Skin epidermis (tissue), 12 donors: ENCODE measurements around the gene RAB4A.
"Not testable (repeated sequence)": the region's sequence is repeated elsewhere in the genome, so short reads cannot be mapped to it uniquely, and the experiment has no call there.

ENCODE experiments used
- H3K27ac ChIP-seq, 21 experiments: fragments of 200-600 bp; sonication (generic) in 11 of 21; one replicate each; pipeline ENCODE4 v1.5.0; 2020; ENCODE audit warnings: mild to moderate bottlenecking in 3 of 21, inconsistent platforms in 2 of 21, moderate library complexity in 2 of 21
- H3K4me3 ChIP-seq, 7 experiments: fragments of 200-600 bp; sonication (generic) in 2 of 7; one replicate each; pipeline ENCODE4 v1.5.0; 2020; ENCODE audit warnings: inconsistent platforms in 2 of 7, mild to moderate bottlenecking in 2 of 7, moderate library complexity in 1 of 7

RAB4A gene

GRCh38 chr1:229287267-229287666 lies 16.4 kb downstream of the RAB4A start:
- no peak overlapping the region for H3K27ac ChIP-seq
- no peak overlapping the region for H3K4me3 ChIP-seq

GRCh38 chr1:229288516-229288915 lies 17.6 kb downstream of the RAB4A start:
- no peak overlapping the region for H3K27ac ChIP-seq
- no peak overlapping the region for H3K4me3 ChIP-seq

- not testable (repeated sequence) for H3K4me3 ChIP-seq, H3K27ac ChIP-seq
These were observed 20.8 kb downstream of the RAB4A start for GRCh38 chr1:229291686-229292085.

GRCh38 chr1:229293528-229294204 lies 22.8 kb downstream of the RAB4A start:
- no peak overlapping the region for H3K27ac ChIP-seq
- no peak overlapping the region for H3K4me3 ChIP-seq

GRCh38 chr1:229295745-229296144 lies 24.8 kb downstream of the RAB4A start:
- no peak overlapping the region for H3K27ac ChIP-seq
- H3K4me3 ChIP-seq = no peak overlapping the region

GRCh38 chr1:229296541-229296941 lies 25.6 kb downstream of the RAB4A start:
- no peak overlapping the region for H3K4me3 ChIP-seq
- no peak overlapping the region for H3K27ac ChIP-seq

GRCh38 chr1:229297746-229298145 lies 26.8 kb downstream of the RAB4A start:
- no peak overlapping the region for H3K27ac ChIP-seq
- no peak overlapping the region for H3K4me3 ChIP-seq

GRCh38 chr1:229298420-229298819 lies 27.5 kb downstream of the RAB4A start:
- H3K27ac ChIP-seq = no peak overlapping the region

GRCh38 chr1:229298887-229299503 lies 28.1 kb downstream of the RAB4A start:
- H3K27ac ChIP-seq = no peak overlapping the region
- H3K4me3 ChIP-seq = no peak overlapping the region

More at GRCh38 chr1:229298420-229298819, 27.5 kb downstream of the RAB4A start:
- H3K4me3 ChIP-seq = no peak overlapping the region

- Histone ChIP-seq H3K27ac (no peak overlapping the region), H3K4me3 (no peak overlapping the region)
These were observed 29.3 kb downstream of the RAB4A start for GRCh38 chr1:229300099-229300757.

- no peak overlapping the region for H3K27ac ChIP-seq
- H3K4me3 ChIP-seq = no peak overlapping the region
These were observed 31.8 kb downstream of the RAB4A start for GRCh38 chr1:229302740-229303139.

- H3K27ac ChIP-seq = no peak overlapping the region
- no peak overlapping the region for H3K4me3 ChIP-seq
These were observed 32.9 kb downstream of the RAB4A start for GRCh38 chr1:229303855-229304254.

GRCh38 chr1:229305392-229305791 lies 34.5 kb downstream of the RAB4A start:
- no peak overlapping the region for H3K4me3 ChIP-seq
- no peak overlapping the region for H3K27ac ChIP-seq

- no peak overlapping the region for H3K27ac ChIP-seq
- no peak overlapping the region for H3K4me3 ChIP-seq
These were observed 38.2 kb downstream of the RAB4A start for GRCh38 chr1:229309074-229309473.

GRCh38 chr1:229309684-229310083 lies 38.8 kb downstream of the RAB4A start:
- Histone ChIP-seq H3K4me3 (no peak overlapping the region), H3K27ac (no peak overlapping the region)

GRCh38 chr1:229310833-229311232 lies 39.9 kb downstream of the RAB4A start:
- Histone ChIP-seq H3K4me3 (no peak overlapping the region), H3K27ac (no peak overlapping the region)

- H3K27ac ChIP-seq = no peak overlapping the region
- H3K4me3 ChIP-seq = no peak overlapping the region
These were observed 45.3 kb downstream of the RAB4A start for GRCh38 chr1:229316166-229316565.

GRCh38 chr1:229318056-229318455 lies 47.1 kb downstream of the RAB4A start:
- Histone ChIP-seq H3K27ac (no peak overlapping the region), H3K4me3 (no peak overlapping the region)

GRCh38 chr1:229319487-229319886 lies 48.6 kb downstream of the RAB4A start:
- H3K27ac ChIP-seq = no peak overlapping the region
- H3K4me3 ChIP-seq = no peak overlapping the region

- Histone ChIP-seq H3K4me3 (no peak overlapping the region), H3K27ac (no peak overlapping the region)
These were observed 52.3 kb downstream of the RAB4A start for GRCh38 chr1:229323201-229323600.

GRCh38 chr1:229323885-229324553 lies 53.1 kb downstream of the RAB4A start:
- Histone ChIP-seq H3K4me3 (no peak overlapping the region), H3K27ac (no peak overlapping the region)
